K562 (cell line): ENCODE data around the gene MED28. TPM values are rescaled to one million over a fixed set of nuclear protein-coding genes. Genes with fewer than 3 reads are reported as not detected.

Experiments
- ATAC-seq: fragments of 200-7000 bp; cut with Tn5 transposase; 3 replicates; pipeline ENCODE4 v1.9.1; 2020; ENCODE audit warnings: moderate library complexity
- BruUV-seq: library from RNA; stranded (reverse); fragments of 400-500 nt; replicated peaks from 2 replicates; lab custom pipeline; 2021; lab: Mats Ljungman, UMichigan
- CTCF ChIA-PET: fragments of 300-600 bp; formaldehyde crosslinking; extraction: SDS; loops from one replicate; lab custom pipeline; 2021; ENCODE audit warnings: low intra/inter-chr PET ratio; lab: Yijun Ruan, JAX
- POLR2A ChIA-PET: fragments of 300-600, 350-650 bp; sonication (Branson Sonifier 250); formaldehyde crosslinking; extraction: SDS; loops from one replicate; lab custom pipeline; 2021; ENCODE audit warnings: antibody characterized with exemption, inconsistent platforms; lab: Yijun Ruan, JAX
- DNase-seq, 4 experiments: peaks; one replicate each; pipeline versions ENCODE4 v3.0.0 to v3.0.0-alpha.2; 2011 to 2018; ENCODE audit warnings: low spot score in 3 of 4, mixed read lengths in 3 of 4; ENCODE audit errors: extremely low read depth in 1 of 4
- FAIRE-seq: peaks from 2 replicates; lab custom pipeline; 2011; peaks lifted over from hg19 to GRCh38; lab: Jason Lieb, UNC
- H2AFZ ChIP-seq: 2 replicates; pipeline ENCODE4 v1.6.0; 2011; ENCODE audit warnings: low read depth, low read length, control low read depth, inconsistent platforms
- H3K27ac ChIP-seq: fragments of 200-600 bp; 3 replicates; pipeline ENCODE4 v1.8.0; 2011; ENCODE audit warnings: low read depth, mild to moderate bottlenecking, control low read depth, inconsistent platforms, low read length, moderate library complexity, mixed read lengths; ENCODE audit errors: extremely low read depth
- H3K27me3 ChIP-seq, 2 experiments: fragments of 300-600 bp in 1 of 2; 2 replicates in 1 of 2; 3 replicates in 1 of 2; pipeline versions ENCODE4 v1.6.0 to v1.8.0; 2011; ENCODE audit warnings: inconsistent platforms in 2 of 2, low read length in 2 of 2, mild to moderate bottlenecking in 1 of 2, mixed read lengths in 1 of 2, moderate library complexity in 1 of 2; ENCODE audit not compliant: control insufficient read depth in 2 of 2, insufficient read depth in 2 of 2
- H3K36me3 ChIP-seq: fragments of 300-600 bp; 3 replicates; pipeline ENCODE4 v1.8.0; 2011; ENCODE audit warnings: mild to moderate bottlenecking, low read length, inconsistent platforms; ENCODE audit not compliant: control insufficient read depth, insufficient read depth
- H3K4me1 ChIP-seq, 2 experiments: fragments of 200-600 bp in 1 of 2; replicated peaks in 1 of 2; 2 replicates in 1 of 2; 3 replicates in 1 of 2; pipeline versions ENCODE4 v1.5.1 to v1.8.0; 2011; ENCODE audit warnings: inconsistent platforms in 2 of 2, low read length in 2 of 2, mild to moderate bottlenecking in 1 of 2, mixed read lengths in 1 of 2, moderate library complexity in 1 of 2; ENCODE audit not compliant: control insufficient read depth in 2 of 2, insufficient read depth in 2 of 2
- H3K4me2 ChIP-seq: 2 replicates; pipeline ENCODE4 v1.6.1; 2011; ENCODE audit warnings: low read length, control low read depth, inconsistent platforms, mixed read lengths; ENCODE audit not compliant: insufficient read depth
- H3K4me3 ChIP-seq: fragments of 200-600 bp; sonication (generic), shearing (Covaris generic); 2 replicates; pipeline ENCODE4 v1.5.1; 2016; ENCODE audit warnings: control low read depth, inconsistent platforms
- H3K79me2 ChIP-seq: fragments of 200-600 bp; 3 replicates; pipeline ENCODE4 v1.8.0; 2011; ENCODE audit warnings: low read length, inconsistent platforms; ENCODE audit not compliant: control insufficient read depth, insufficient read depth
- H3K9ac ChIP-seq, 2 experiments: 2 replicates each; pipeline versions ENCODE4 v1.6.0 to v1.6.1; 2011; ENCODE audit warnings: low read depth in 2 of 2, low read length in 2 of 2, control low read depth in 1 of 2, inconsistent platforms in 1 of 2, mild to moderate bottlenecking in 1 of 2, mixed read lengths in 1 of 2; ENCODE audit not compliant: insufficient read depth in 1 of 2
- H3K9me1 ChIP-seq: one replicate; pipeline ENCODE4 v1.6.0; 2011; ENCODE audit warnings: inconsistent platforms, mild to moderate bottlenecking, low read length, moderate library complexity; ENCODE audit not compliant: control insufficient read depth, insufficient read depth
- H3K9me3 ChIP-seq: replicated peaks from 2 replicates; pipeline ENCODE4 v1.5.1; 2011; ENCODE audit warnings: low read depth, low read length, inconsistent platforms; ENCODE audit not compliant: control insufficient read depth, insufficient read depth
- H4K20me1 ChIP-seq: replicated peaks from 2 replicates; pipeline ENCODE4 v1.6.1; 2011; ENCODE audit warnings: low read length, inconsistent platforms, mixed read lengths; ENCODE audit not compliant: control insufficient read depth, insufficient read depth
- BRD9 ChIP-seq: fragments of 450-650 bp; IDR thresholded peaks from 2 replicates; pipeline ENCODE4 v1.6.1; 2018; ENCODE audit warnings: low read depth; ENCODE audit not compliant: partially characterized antibody
- CREB5 ChIP-seq: fragments of 250-450 bp; sonication (Bioruptor Pico); IDR thresholded peaks from 2 replicates; pipeline ENCODE4 v1.5.0; 2020; ENCODE audit warnings: mild to moderate bottlenecking
- ELK1 ChIP-seq: sonication (generic); formaldehyde crosslinking; IDR thresholded peaks from 2 replicates; pipeline ENCODE4 v1.8.1; 2022; ENCODE audit warnings: missing genetic modification reagents
- POLR2G ChIP-seq: fragments of 200-400 bp; formaldehyde crosslinking; IDR thresholded peaks from 2 replicates; pipeline ENCODE4 v1.6.1; 2017; ENCODE audit warnings: low read depth, mild to moderate bottlenecking, antibody characterized with exemption, low read length, moderate library complexity
- TRIM25 ChIP-seq: fragments of 450-650 bp; IDR thresholded peaks from 2 replicates; pipeline ENCODE4 v1.7.0; 2016; ENCODE audit warnings: borderline replicate concordance
- ZNF778 ChIP-seq: fragments of 450-650 bp; formaldehyde crosslinking; IDR thresholded peaks from 2 replicates; pipeline ENCODE4 v1.4.0; 2020; ENCODE audit warnings: mild to moderate bottlenecking, moderate library complexity
- WGBS: fragments of 100-300 bp; shearing (Covaris generic); methylation state at CpG from one replicate; pipeline ENCODE4 v1.1.6; 2016; ENCODE audit warnings: low coverage, mixed read lengths; ENCODE audit not compliant: insufficient coverage; ENCODE audit errors: missing lambda C conversion rate; 5-methylcytosine and 5-hydroxymethylcytosine counted together
- in situ Hi-C: fragments of 300-500 bp; cut with MboI; formaldehyde crosslinking; loops from 4 replicates; pipeline ENCODE4 v1.15.0; 2018; ENCODE audit warnings: inconsistent platforms, mixed read lengths
- intact Hi-C: fragments of 100-400 bp; cut with micrococcal nuclease; formaldehyde crosslinking; loops from 2 replicates; pipeline ENCODE4 v1.14.2; 2022
- polyA plus RNA-seq, 8 experiments: library from polyadenylated mRNA; depleted of rRNA in 4 of 8; stranded (reverse) in 5 of 8; unstranded in 3 of 8; fragments of >200 nt; fragmentation: Nextera tagmentation in 2 of 8; fragmentation: Illumina TruSeq in 1 of 8; extraction: Ambion mirVana in 2 of 8; extraction: Trizol in 1 of 8; gene quantifications; 2 replicates each; pipeline versions ENCODE4 v1.2.1 to v1.2.3, GENCODE V29; 2011 to 2014; ENCODE audit warnings: inconsistent platforms in 1 of 8, missing spikeins in 1 of 8
- total RNA-seq, 7 experiments: library from RNA; depleted of rRNA in 6 of 7; stranded (reverse); fragments of >200 nt in 6 of 7; fragmentation: Illumina TruSeq in 2 of 7; extraction: Trizol in 2 of 7; gene quantifications; 2 replicates each; pipeline versions ENCODE4 v1.2.1 to v1.2.3, GENCODE V29; 2011 to 2021; ENCODE audit warnings: low replicate concordance in 1 of 7

The MED28 gene
- total and polyA plus RNA-seq, 9 of the 15 experiments (the other 6 are each of a cell fraction or from before 2014, with no cell fraction given), result 15.5 to 93.8 (median 50.5) TPM

GRCh38 chr4:17565846-17566245 lies 48.6 kb upstream of the MED28 start:
- Histone ChIP-seq H3K4me3 (no peak overlapping the region), H3K4me2 (no peak overlapping the region), H3K4me1 (no peaks in the 10 kb centered on the region; a peak in 1 of 5 replicates), H4K20me1 (no peaks in the 10 kb centered on the region), H3K9ac (no peak overlapping the region), H3K79me2 (no peaks in the 10 kb centered on the region), H3K9me1 (no peaks in the 10 kb centered on the region), H3K27ac (no peak overlapping the region), H3K36me3 (no peaks in the 10 kb centered on the region), H2AFZ (no peak overlapping the region), H3K27me3 (peaks cover 8 to 30% of the 10 kb centered on the region in 2 experiments; a peak in 4 of 5 replicates), H3K9me3 (no peaks in the 10 kb centered on the region; the same call in 1 of the 2 replicates)
- CTCF ChIA-PET, result no interaction called here
- DNase-seq (no peak), FAIRE-seq (no peak), ATAC-seq (no peak)
- BruUV-seq, result no TSS peak
- POLR2A ChIA-PET, result no interaction called here
- TF ChIP-seq CREB5 (CRISPR knock-in tag) (no peak), ELK1 (CRISPR knock-in tag) (no peak), ZNF778 (CRISPR knock-in tag) (no peak), TRIM25 (no peak), BRD9 (no peak), POLR2G (no peak)
- in situ Hi-C loops, result loop anchor here (10.0 kb wide), 1 partner anchor 239 kb away; no protein-coding TSS in a partner anchor
- WGBS, result 0% methylated on average over 3 of the region's 3 CpGs
- intact Hi-C loops, result no loop called here
